ENCODE measurements around the gene CD79B. TPM values are rescaled to one million over a fixed set of nuclear protein-coding genes. Genes with fewer than 3 reads are reported as not detected.
"Not testable (repeated sequence)": the region's sequence is repeated elsewhere in the genome, so short reads cannot be mapped to it uniquely, and the experiment has no call there.

The CD79B gene
- total RNA-seq, 1 donor from 2014 or later, result 0.25 TPM

GRCh38 chr17:63917646-63918045, 14.5 kb downstream of the CD79B start:
- Histone ChIP-seq H2AFZ (ENCODE audit: low read depth, low read length) (no peak overlapping the region), H4K20me1 (ENCODE audit: insufficient read depth, low read length) (no peaks in the 10 kb centered on the region), H3K9ac (ENCODE audit: low read length) (no peak overlapping the region), H3K27ac (ENCODE audit: low read depth, low read length) (no peak overlapping the region), H3K4me3 (ENCODE audit: insufficient read depth, low read depth, low read length) (no peak overlapping the region), H3K79me2 (ENCODE audit: insufficient read depth, low read length) (no peaks in the 10 kb centered on the region), H3K4me2 (ENCODE audit: low read length) (no peak overlapping the region), H3K9me3 (ENCODE audit: insufficient read depth, low read depth, low read length) (no peaks in the 10 kb centered on the region), H3K27me3 (ENCODE audit: insufficient read depth, low read length) (peaks cover 9% of the 10 kb centered on the region), H3K36me3 (ENCODE audit: insufficient read depth, low read length) (no peaks in the 10 kb centered on the region), H3K4me1 (ENCODE audit: insufficient read depth, low read length) (no peaks in the 10 kb centered on the region)
- Mint-ChIP-seq H3K27ac (ENCODE audit: unreplicated experiment) (no peak overlapping the region), H3K27me3 (ENCODE audit: low read depth, unreplicated experiment) (peaks cover 46% of the 10 kb centered on the region), H3K36me3 (ENCODE audit: low read depth, unreplicated experiment) (no peaks in the 10 kb centered on the region), H3K9me3 (ENCODE audit: unreplicated experiment) (no peaks in the 10 kb centered on the region), H3K4me3 (ENCODE audit: unreplicated experiment) (no peak overlapping the region), H3K4me1 (ENCODE audit: low read depth, unreplicated experiment) (no peaks in the 10 kb centered on the region)
- DNase-seq (ENCODE audit: low read depth) (no peak), FAIRE-seq (no peak)
- no peak for TF ChIP-seq CTCF (IDR thresholded peaks at IDR 0.05; ENCODE audit: insufficient read depth, low read depth, low read length)
- no peak for TF ChIP-seq EZH2 (IDR thresholded peaks at IDR 0.05; ENCODE audit: insufficient read depth, low read length)

DNA sequence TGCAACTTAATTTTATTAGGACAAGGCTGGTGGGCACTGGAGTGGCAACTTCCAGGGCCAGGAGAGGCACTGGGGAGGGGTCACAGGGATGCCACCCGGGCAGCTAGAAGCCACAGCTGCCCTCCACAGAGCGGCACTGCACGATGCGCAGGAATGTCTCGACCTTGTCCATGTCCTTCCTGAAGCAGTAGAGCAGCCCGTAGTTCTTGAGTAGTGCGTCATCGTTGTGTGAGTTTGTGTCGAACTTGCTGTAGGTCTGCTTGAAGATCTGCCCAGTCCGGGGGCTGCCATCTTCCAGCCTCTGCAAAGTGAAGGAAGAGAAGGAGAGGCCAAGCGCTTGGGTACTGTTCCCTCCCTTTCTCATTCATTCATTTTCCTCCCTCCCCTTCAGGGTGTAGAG, 14.9 kb downstream of the CD79B start:
- H3K27ac Mint-ChIP-seq (ENCODE audit: unreplicated experiment); H3K4me2 ChIP-seq (ENCODE audit: low read length); H4K20me1 ChIP-seq (ENCODE audit: insufficient read depth, low read length); FAIRE-seq; H3K4me3 Mint-ChIP-seq (ENCODE audit: unreplicated experiment); H3K79me2 ChIP-seq (ENCODE audit: insufficient read depth, low read length); H3K27ac ChIP-seq (ENCODE audit: low read depth, low read length); H3K36me3 ChIP-seq (ENCODE audit: insufficient read depth, low read length); H3K9me3 Mint-ChIP-seq (ENCODE audit: unreplicated experiment); H3K36me3 Mint-ChIP-seq (ENCODE audit: low read depth, unreplicated experiment); H3K4me3 ChIP-seq (ENCODE audit: insufficient read depth, low read depth, low read length); DNase-seq (ENCODE audit: low read depth); H3K9me3 ChIP-seq (ENCODE audit: insufficient read depth, low read depth, low read length); H2AFZ ChIP-seq (ENCODE audit: low read depth, low read length); H3K9ac ChIP-seq (ENCODE audit: low read length); H3K4me1 ChIP-seq (ENCODE audit: insufficient read depth, low read length); H3K4me1 Mint-ChIP-seq (ENCODE audit: low read depth, unreplicated experiment); H3K27me3 ChIP-seq (ENCODE audit: insufficient read depth, low read length): not testable (repeated sequence)
- peaks cover 43% of the 10 kb centered on the region for H3K27me3 Mint-ChIP-seq (ENCODE audit: low read depth, unreplicated experiment)

- H3K27me3 Mint-ChIP-seq (ENCODE audit: low read depth, unreplicated experiment), result peaks cover 40% of the 10 kb centered on the region
- Histone ChIP-seq H3K79me2 (ENCODE audit: insufficient read depth, low read length) (no peaks in the 10 kb centered on the region), H3K27ac (ENCODE audit: low read depth, low read length) (no peak overlapping the region), H4K20me1 (ENCODE audit: insufficient read depth, low read length) (no peaks in the 10 kb centered on the region), H3K4me1 (ENCODE audit: insufficient read depth, low read length) (no peaks in the 10 kb centered on the region), H3K9ac (ENCODE audit: low read length) (no peak overlapping the region), H2AFZ (ENCODE audit: low read depth, low read length) (no peak overlapping the region), H3K36me3 (ENCODE audit: insufficient read depth, low read length) (no peaks in the 10 kb centered on the region), H3K4me2 (ENCODE audit: low read length) (no peak overlapping the region), H3K4me3 (ENCODE audit: insufficient read depth, low read depth, low read length) (no peak overlapping the region), H3K9me3 (ENCODE audit: insufficient read depth, low read depth, low read length) (no peaks in the 10 kb centered on the region), H3K27me3 (ENCODE audit: insufficient read depth, low read length) (peaks cover 9% of the 10 kb centered on the region)
- no peaks in the 10 kb centered on the region for H3K4me1 Mint-ChIP-seq (ENCODE audit: low read depth, unreplicated experiment)
- no peak for DNase-seq (ENCODE audit: low read depth)
- no peak overlapping the region for H3K27ac Mint-ChIP-seq (ENCODE audit: unreplicated experiment)
- H3K4me3 Mint-ChIP-seq (ENCODE audit: unreplicated experiment), result no peak overlapping the region
- no peaks in the 10 kb centered on the region for H3K9me3 Mint-ChIP-seq (ENCODE audit: unreplicated experiment)
- TF ChIP-seq EZH2 (IDR thresholded peaks at IDR 0.05; ENCODE audit: insufficient read depth, low read length) (no peak), CTCF (IDR thresholded peaks at IDR 0.05; ENCODE audit: insufficient read depth, low read depth, low read length) (no peak)
- no peaks in the 10 kb centered on the region for H3K36me3 Mint-ChIP-seq (ENCODE audit: low read depth, unreplicated experiment)
- FAIRE-seq, result no peak
These were observed 15.5 kb downstream of the CD79B start for GRCh38 chr17:63916566-63917185.

- H3K27ac Mint-ChIP-seq (ENCODE audit: unreplicated experiment); H4K20me1 ChIP-seq (ENCODE audit: insufficient read depth, low read length); H3K36me3 ChIP-seq (ENCODE audit: insufficient read depth, low read length); DNase-seq (ENCODE audit: low read depth); H3K9me3 Mint-ChIP-seq (ENCODE audit: unreplicated experiment); H3K36me3 Mint-ChIP-seq (ENCODE audit: low read depth, unreplicated experiment); H3K9me3 ChIP-seq (ENCODE audit: insufficient read depth, low read depth, low read length); H3K4me3 ChIP-seq (ENCODE audit: insufficient read depth, low read depth, low read length); H3K9ac ChIP-seq (ENCODE audit: low read length); H3K4me3 Mint-ChIP-seq (ENCODE audit: unreplicated experiment); H3K4me1 Mint-ChIP-seq (ENCODE audit: low read depth, unreplicated experiment); H3K27ac ChIP-seq (ENCODE audit: low read depth, low read length); H3K79me2 ChIP-seq (ENCODE audit: insufficient read depth, low read length); H3K27me3 ChIP-seq (ENCODE audit: insufficient read depth, low read length); FAIRE-seq; H3K4me1 ChIP-seq (ENCODE audit: insufficient read depth, low read length); H2AFZ ChIP-seq (ENCODE audit: low read depth, low read length); H3K4me2 ChIP-seq (ENCODE audit: low read length): not testable (repeated sequence)
- H3K27me3 Mint-ChIP-seq (ENCODE audit: low read depth, unreplicated experiment), result peaks cover 45% of the 10 kb centered on the region
These were observed 16.4 kb downstream of the CD79B start for GRCh38 chr17:63915753-63916152.

All from astrocyte (in vitro differentiated cells and primary cell).